B cell (primary cell): Measurements from ENCODE around the gene HOXC13. TPM values are rescaled to one million over a fixed set of nuclear protein-coding genes. Genes with fewer than 3 reads are reported as not detected.

Experiments used
- ATAC-seq: fragments of 200-7000 bp; cut with Tn5 transposase; one replicate; pipeline ENCODE4 v1.10.0; 2021; ENCODE audit warnings: low read depth, mild to moderate bottlenecking, moderate number of reproducible peaks, moderate library complexity
- CTCF ChIA-PET: fragments of 350-600 bp; sonication (Branson Sonifier 250); formaldehyde crosslinking; loops from one replicate; lab custom pipeline; 2021; ENCODE audit warnings: antibody characterized with exemption, inconsistent platforms; lab: Charles Lee
- POLR2A ChIA-PET: fragments of 350-600 bp; sonication (Branson Sonifier 250); formaldehyde crosslinking; loops from one replicate; lab custom pipeline; 2021; ENCODE audit warnings: antibody characterized with exemption; lab: Charles Lee
- DNase-seq: peaks from one replicate; pipeline ENCODE4 v3.0.0; 2013
- H2AFZ ChIP-seq: 2 replicates; pipeline ENCODE4 v1.6.1; 2012; ENCODE audit warnings: mild to moderate bottlenecking, low read depth, low read length; ENCODE audit not compliant: insufficient read depth, poor library complexity, severe bottlenecking
- H3K27ac ChIP-seq, 2 donors: 1 replicate in 1 of 2; 2 replicates in 1 of 2; pipeline ENCODE4 v1.5.1; 2012 to 2013; ENCODE audit warnings: low read length in 2 of 2, mild to moderate bottlenecking in 2 of 2, moderate library complexity in 1 of 2
- H3K27me3 ChIP-seq, 4 experiments: fragments of 200-600 bp in 1 of 4; sonication (generic) in 1 of 4; replicated peaks in 1 of 4; 1 replicate in 2 of 4; 2 replicates in 2 of 4; pipeline versions ENCODE4 v1.6.1 to v1.7.0; 2013 to 2016; ENCODE audit warnings: low read length in 3 of 4, mild to moderate bottlenecking in 2 of 4, mixed read lengths in 1 of 4, moderate library complexity in 1 of 4; ENCODE audit not compliant: insufficient read depth in 4 of 4, control insufficient read depth in 3 of 4; ENCODE audit errors: control extremely low read depth in 1 of 4
- H3K36me3 ChIP-seq, 2 experiments: replicated peaks in 1 of 2; 1 replicate in 1 of 2; 2 replicates in 1 of 2; pipeline versions ENCODE4 v1.6.1 to v1.7.1; 2013; ENCODE audit warnings: low read length in 1 of 2; ENCODE audit not compliant: insufficient read depth in 2 of 2, control insufficient read depth in 1 of 2; ENCODE audit errors: control extremely low read depth in 1 of 2, extremely low read depth in 1 of 2
- H3K4me1 ChIP-seq, 2 donors: fragments of 200-600 bp in 1 of 2; sonication (generic) in 1 of 2; 1 replicate in 1 of 2; 2 replicates in 1 of 2; pipeline versions ENCODE4 v1.5.1 to v1.6.1; 2013 to 2017; ENCODE audit warnings: low read length in 2 of 2; ENCODE audit not compliant: control insufficient read depth in 2 of 2, insufficient read depth in 2 of 2
- H3K4me2 ChIP-seq: replicated peaks from 2 replicates; pipeline ENCODE3; 2012; ENCODE audit warnings: mild to moderate bottlenecking, low read depth, low read length; ENCODE audit not compliant: poor library complexity, severe bottlenecking
- H3K4me3 ChIP-seq, 5 experiments: fragments of 200-600 bp in 1 of 5; sonication (generic) in 1 of 5; 1 replicate in 3 of 5; 2 replicates in 2 of 5; pipeline versions ENCODE4 v1.5.1 to v1.7.0; 2011 to 2016; ENCODE audit warnings: low read length in 4 of 5, mild to moderate bottlenecking in 4 of 5, low read depth in 2 of 5, control low read depth in 1 of 5, moderate library complexity in 1 of 5; ENCODE audit not compliant: insufficient read depth in 1 of 5; ENCODE audit errors: control extremely low read depth in 1 of 5, extremely low read depth in 1 of 5
- H3K79me2 ChIP-seq: fragments of 200-600 bp; sonication (generic); one replicate; pipeline ENCODE4 v1.6.0; 2016; ENCODE audit warnings: low read length; ENCODE audit not compliant: control insufficient read depth, insufficient read depth
- H3K9ac ChIP-seq: fragments of 200-600 bp; sonication (generic); 2 replicates; pipeline ENCODE4 v1.6.1; 2017; ENCODE audit warnings: mild to moderate bottlenecking, low read length, moderate library complexity
- H3K9me3 ChIP-seq, 3 donors: one replicate each; pipeline versions ENCODE4 v1.6.1 to v1.7.1; 2013; ENCODE audit warnings: low read length in 2 of 3; ENCODE audit not compliant: control insufficient read depth in 2 of 3, insufficient read depth in 1 of 3; ENCODE audit errors: control extremely low read depth in 1 of 3
- H4K20me1 ChIP-seq: 2 replicates; pipeline ENCODE4 v1.6.0; 2012; ENCODE audit warnings: mild to moderate bottlenecking, low read length; ENCODE audit not compliant: insufficient read depth, control insufficient read depth, poor library complexity, severe bottlenecking
- H3K27ac Mint-ChIP-seq: one replicate; pipeline ENCODE4 v1.8.0; 2021; ENCODE audit warnings: mixed read lengths
- H3K27me3 Mint-ChIP-seq: one replicate; pipeline ENCODE4 v1.8.0; 2021; ENCODE audit warnings: mixed read lengths
- H3K4me1 Mint-ChIP-seq: one replicate; pipeline ENCODE4 v1.8.0; 2021; ENCODE audit warnings: mixed read lengths
- H3K4me3 Mint-ChIP-seq: one replicate; pipeline ENCODE4 v1.8.0; 2021; ENCODE audit warnings: mixed read lengths
- H3K9me3 Mint-ChIP-seq: one replicate; pipeline ENCODE4 v1.8.0; 2022; ENCODE audit warnings: mixed read lengths; ENCODE audit not compliant: insufficient read depth
- CTCF ChIP-seq: fragments of 200-600 bp; IDR thresholded peaks from one replicate; pipeline ENCODE4 v1.8.0; 2022; ENCODE audit warnings: antibody characterized with exemption, mild to moderate bottlenecking
- EZH2 ChIP-seq: IDR thresholded peaks from 2 replicates; pipeline ENCODE4 v1.6.1; 2012; ENCODE audit warnings: borderline replicate concordance, low read depth, mild to moderate bottlenecking, moderate library complexity, low read length; ENCODE audit not compliant: insufficient read depth, poor library complexity, severe bottlenecking
- WGBS: methylation state at CpG from one replicate; pipeline ENCODE4 v1.1.5; 2013; ENCODE audit warnings: missing lambda C conversion rate; ENCODE audit not compliant: insufficient coverage; 5-methylcytosine and 5-hydroxymethylcytosine counted together
- intact Hi-C: fragments of 100-400 bp; cut with micrococcal nuclease; formaldehyde crosslinking; loops from one replicate; pipeline ENCODE4 v1.10.0; 2022
- polyA plus RNA-seq: library from polyadenylated mRNA; depleted of rRNA; stranded (reverse); fragments of >200 nt; gene quantifications from 2 replicates; pipeline ENCODE4 v1.2.3, GENCODE V29; 2012
- total RNA-seq, 2 donors: library from RNA; stranded (reverse); fragments of 120-200 nt in 1 of 2; gene quantifications; 1 replicate in 1 of 2; 2 replicates in 1 of 2; pipeline versions ENCODE4 v1.2.3 to v1.2.4, GENCODE V29; 2013 to 2022

HOXC13 gene
- total and polyA plus RNA-seq, 2 donors (not counting 1 experiment from before 2014, with no cell fraction given), result not detected

DNA sequence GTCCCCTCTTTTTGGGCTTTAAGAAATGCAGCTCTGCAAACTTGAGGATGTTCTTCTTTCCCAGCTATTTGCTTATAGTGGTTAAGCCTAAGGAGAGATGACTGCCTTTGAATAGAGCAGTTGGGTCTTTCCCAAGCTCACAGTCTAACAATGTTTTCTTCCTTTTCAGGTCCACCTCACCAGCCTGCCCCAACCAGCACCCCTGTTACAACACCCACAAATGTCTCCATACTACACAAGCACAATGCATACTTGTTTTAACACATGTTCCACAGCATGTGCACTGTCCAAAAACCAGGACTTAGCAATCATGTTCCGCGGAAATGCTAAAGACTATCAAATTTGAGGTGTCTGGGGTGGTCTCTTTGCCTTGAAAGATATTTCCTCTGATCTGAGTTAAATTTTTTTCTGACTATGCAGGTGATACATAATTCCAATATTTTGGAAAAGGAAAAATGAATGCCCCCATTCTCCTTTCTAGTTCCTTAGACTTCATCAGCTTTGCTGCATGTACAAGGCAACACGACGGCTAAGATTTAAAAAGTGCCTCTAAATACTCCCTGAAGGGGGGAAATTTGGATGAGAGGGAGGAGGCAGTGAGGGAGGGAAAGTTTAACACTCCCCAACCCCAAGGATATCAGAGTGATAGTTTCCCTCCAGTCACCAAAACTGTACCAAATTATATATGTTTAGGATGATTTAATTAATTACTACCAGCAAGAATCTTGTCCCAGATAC is 6.6 kb upstream of the HOXC13 start:
- Histone ChIP-seq H3K27me3 (peaks cover 0 to 95% (median 71%) of the 10 kb centered on the region in 4 experiments), H3K4me2 (no peak overlapping the region), H4K20me1 (no peaks in the 10 kb centered on the region), H3K4me1 (peaks cover 10 to 29% of the 10 kb centered on the region in 2 donors), H3K4me3 (no peak overlapping the region), H3K9me3 (peaks cover 0 to 47% (median 1%) of the 10 kb centered on the region in 3 donors), H3K27ac (no peak overlapping the region), H3K79me2 (no peaks in the 10 kb centered on the region), H2AFZ (no peak overlapping the region), H3K36me3 (no peaks in the 10 kb centered on the region), H3K9ac (no peak overlapping the region)
- CTCF ChIA-PET, result interaction anchor here (1.4 kb wide), 1 partner anchor 100 kb away, joined by 4 read pairs; no protein-coding TSS in a partner anchor
- H3K9me3 Mint-ChIP-seq, result no peaks in the 10 kb centered on the region
- no peak for DNase-seq
- no peak for ATAC-seq
- H3K27me3 Mint-ChIP-seq, result peaks cover 86% of the 10 kb centered on the region
- intact Hi-C loops, result no loop called here
- POLR2A ChIA-PET, result interaction anchor here (0.5 to 0.7 kb wide), 2 partner anchors 56 to 456 kb away, joined by 3 read pairs; no protein-coding TSS in a partner anchor
- H3K27ac Mint-ChIP-seq, result no peak overlapping the region
- no peak overlapping the region for H3K4me3 Mint-ChIP-seq
- TF ChIP-seq CTCF (no peak), EZH2 (no peak)
- H3K4me1 Mint-ChIP-seq, result peaks cover 10% of the 10 kb centered on the region
- WGBS, result no CpG with 5 or more reads among the region's 4 CpGs

DNA sequence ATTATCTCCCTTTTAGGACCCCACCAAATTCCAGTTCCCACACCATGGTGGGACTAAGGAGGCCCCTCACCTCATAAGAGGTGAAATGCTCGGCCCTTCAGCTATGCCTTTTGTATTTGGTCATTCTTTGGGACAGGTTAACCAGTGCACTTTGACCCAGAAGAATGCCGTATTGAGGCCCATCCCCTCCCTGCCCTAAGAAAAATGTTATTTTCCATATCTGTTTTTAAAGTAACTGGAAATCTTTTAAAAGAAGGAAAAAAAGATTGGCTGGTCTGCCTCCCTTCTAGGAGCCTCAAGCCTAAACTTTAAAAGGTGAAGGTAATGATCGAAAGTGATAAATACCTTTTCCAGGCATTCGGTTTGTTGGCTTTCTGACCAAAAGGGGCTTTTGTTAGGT is 5.7 kb upstream of the HOXC13 start:
- Histone ChIP-seq H3K9me3 (peaks cover 0 to 48% (median 1%) of the 10 kb centered on the region in 3 donors), H3K79me2 (no peaks in the 10 kb centered on the region), H3K36me3 (no peaks in the 10 kb centered on the region), H3K27ac (no peak overlapping the region), H3K4me1 (peaks cover 6 to 24% of the 10 kb centered on the region in 2 donors), H3K4me3 (no peak overlapping the region), H4K20me1 (no peaks in the 10 kb centered on the region), H2AFZ (no peak overlapping the region), H3K4me2 (no peak overlapping the region), H3K9ac (no peak overlapping the region), H3K27me3 (peaks cover 0 to 95% (median 75%) of the 10 kb centered on the region in 4 experiments)
- intact Hi-C loops, result no loop called here
- ChIA-PET CTCF (no interaction called here), POLR2A (interaction anchor here (0.7 kb wide), 1 partner anchor 455 kb away, joined by 3 read pairs; no protein-coding TSS in a partner anchor)
- TF ChIP-seq CTCF (no peak), EZH2 (no peak)
- H3K4me3 Mint-ChIP-seq, result no peak overlapping the region
- no CpG with 5 or more reads among the region's 4 CpGs for WGBS
- peaks cover 10% of the 10 kb centered on the region for H3K4me1 Mint-ChIP-seq
- H3K27me3 Mint-ChIP-seq, result peaks cover 93% of the 10 kb centered on the region
- DNase-seq, result no peak
- no peak for ATAC-seq
- no peak overlapping the region for H3K27ac Mint-ChIP-seq
- no peaks in the 10 kb centered on the region for H3K9me3 Mint-ChIP-seq
